OCI-LY7 (cell line): ENCODE measurements around the gene CST7.

Experiments used
- EZH2phosphoT487 ChIP-seq: fragments of 200-600 bp; sonication (generic); IDR thresholded peaks from 2 replicates; pipeline ENCODE4 v1.6.1; 2018; ENCODE audit warnings: low read depth, borderline replicate concordance, mild to moderate bottlenecking, mixed run types, antibody characterized with exemption, low read length, moderate library complexity, mixed read lengths
- TF ChIP-seq, protein P1 (sequence below): fragments of 200-600 bp; sonication (generic); conservative IDR thresholded peaks from 2 replicates; pipeline ENCODE4 v1.5.1; 2014; ENCODE audit warnings: mild to moderate bottlenecking, antibody characterized with exemption, low read length, moderate library complexity, mixed read lengths

DNA sequence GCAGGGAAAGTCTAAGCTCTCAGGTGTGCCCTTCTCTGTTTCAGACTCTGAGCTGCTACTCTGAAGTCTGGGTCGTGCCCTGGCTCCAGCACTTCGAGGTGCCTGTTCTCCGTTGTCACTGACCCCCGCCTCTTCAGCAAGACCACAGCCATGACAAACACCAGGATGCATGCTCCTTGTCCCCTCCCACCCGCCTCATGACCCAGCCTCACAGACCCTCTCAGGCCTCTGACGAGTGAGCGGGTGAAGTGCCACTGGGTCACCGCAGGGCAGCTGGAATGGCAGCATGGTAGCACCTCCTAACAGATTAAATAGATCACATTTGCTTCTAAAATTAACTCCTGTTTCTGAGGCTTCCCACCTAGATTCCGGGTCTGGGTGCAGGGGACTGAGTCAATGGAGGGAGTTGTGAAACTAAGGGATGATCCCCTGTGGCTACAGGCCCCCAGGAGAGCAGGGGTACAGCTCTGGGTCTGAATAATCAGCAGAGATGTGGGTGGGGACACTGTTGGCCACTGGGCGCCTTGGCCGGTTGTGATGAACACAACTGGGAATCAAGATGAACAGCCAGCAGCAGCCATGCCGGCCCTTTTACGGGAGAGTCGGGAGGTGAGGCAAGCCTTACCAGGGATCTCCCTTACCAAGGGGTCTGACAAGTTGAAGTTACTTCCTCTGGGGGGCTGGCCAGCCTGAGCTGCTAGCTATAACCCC, 10.7 kb downstream of the CST7 start:
- TF ChIP-seq, protein P1, sequence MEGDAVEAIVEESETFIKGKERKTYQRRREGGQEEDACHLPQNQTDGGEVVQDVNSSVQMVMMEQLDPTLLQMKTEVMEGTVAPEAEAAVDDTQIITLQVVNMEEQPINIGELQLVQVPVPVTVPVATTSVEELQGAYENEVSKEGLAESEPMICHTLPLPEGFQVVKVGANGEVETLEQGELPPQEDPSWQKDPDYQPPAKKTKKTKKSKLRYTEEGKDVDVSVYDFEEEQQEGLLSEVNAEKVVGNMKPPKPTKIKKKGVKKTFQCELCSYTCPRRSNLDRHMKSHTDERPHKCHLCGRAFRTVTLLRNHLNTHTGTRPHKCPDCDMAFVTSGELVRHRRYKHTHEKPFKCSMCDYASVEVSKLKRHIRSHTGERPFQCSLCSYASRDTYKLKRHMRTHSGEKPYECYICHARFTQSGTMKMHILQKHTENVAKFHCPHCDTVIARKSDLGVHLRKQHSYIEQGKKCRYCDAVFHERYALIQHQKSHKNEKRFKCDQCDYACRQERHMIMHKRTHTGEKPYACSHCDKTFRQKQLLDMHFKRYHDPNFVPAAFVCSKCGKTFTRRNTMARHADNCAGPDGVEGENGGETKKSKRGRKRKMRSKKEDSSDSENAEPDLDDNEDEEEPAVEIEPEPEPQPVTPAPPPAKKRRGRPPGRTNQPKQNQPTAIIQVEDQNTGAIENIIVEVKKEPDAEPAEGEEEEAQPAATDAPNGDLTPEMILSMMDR: no peak
- no peak for TF ChIP-seq EZH2phosphoT487
